ENCODE data around the gene NECTIN3. TPM values are rescaled to one million over a fixed set of nuclear protein-coding genes. Genes with fewer than 3 reads are reported as not detected.
A peak's percentile ranks its signal among the peaks of the same experiment; 100 is the strongest.

NECTIN3 gene
- total and polyA plus RNA-seq, 7 experiments from 2014 or later, result 0.66 to 7.2 (median 3.2) TPM

DNA sequence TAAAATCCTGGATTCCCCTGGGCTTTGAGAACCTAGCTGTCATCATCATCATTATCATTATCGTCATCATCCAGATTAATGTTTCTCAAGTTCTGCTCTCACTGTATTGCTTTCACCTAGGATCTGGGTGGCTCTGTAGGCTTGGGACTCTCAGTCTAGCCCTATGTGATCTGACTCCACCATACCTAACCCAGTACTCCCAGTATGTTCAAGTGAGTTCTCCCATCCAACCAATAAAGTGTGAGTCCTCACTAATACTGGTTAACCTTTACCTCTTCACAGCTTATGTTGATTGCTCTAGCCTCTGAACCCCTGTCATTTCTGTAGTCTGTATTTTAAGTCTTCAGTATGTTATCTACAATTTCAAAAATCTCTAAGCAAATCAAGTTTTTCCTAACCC, 102.3 kb downstream of the NECTIN3 start:
- Histone ChIP-seq H3K9me3 (ENCODE audit: control insufficient read depth in 2 of 3, low read length in 3 of 3) (no peaks in the 10 kb centered on the region), H3K36me3 (ENCODE audit: control insufficient read depth in 2 of 3, insufficient read depth in 3 of 3, low read length in 3 of 3) (no peaks in the 10 kb centered on the region), H3K27ac (ENCODE audit: low read depth, low read length) (no peak overlapping the region), H3K27me3 (ENCODE audit: control insufficient read depth in 2 of 2, insufficient read depth in 2 of 2, low read length in 2 of 2) (no peaks in the 10 kb centered on the region), H3K4me3 (ENCODE audit: low read length) (no peak overlapping the region), H3K4me1 (ENCODE audit: control insufficient read depth in 2 of 2, insufficient read depth in 2 of 2, low read length in 2 of 2) (no peaks in the 10 kb centered on the region)
- peak overlapping the region in 1 of 9 donors; percentile 23 for H3K27ac Mint-ChIP-seq
- no peak overlapping the region for H3K4me3 Mint-ChIP-seq
- H3K9me3 Mint-ChIP-seq, result peaks cover 0 to 7% (median 0%) of the 10 kb centered on the region in 11 donors
- ATAC-seq (no peak), DNase-seq (no peak)
- H3K36me3 Mint-ChIP-seq, result peaks cover 0 to 4% (median 0%) of the 10 kb centered on the region in 5 donors
- H3K27me3 Mint-ChIP-seq, result no peaks in the 10 kb centered on the region
- no peaks in the 10 kb centered on the region for H3K4me1 Mint-ChIP-seq
- intact Hi-C loops (cut with micrococcal nuclease), result no loop called here
- CTCF ChIA-PET, result no interaction called here
- POLR2A ChIA-PET, result no interaction called here

GRCh38 chr3:111190518-111190917, 118.9 kb downstream of the NECTIN3 start:
- no peaks in the 10 kb centered on the region for H3K4me1 ChIP-seq (ENCODE audit: control insufficient read depth in 2 of 2, insufficient read depth in 2 of 2, low read length in 2 of 2)
- Mint-ChIP-seq H3K36me3 (peaks cover 0 to 20% (median 0%) of the 10 kb centered on the region in 5 donors), H3K9me3 (peaks cover 0 to 10% (median 0%) of the 10 kb centered on the region in 11 donors), H3K27me3 (peaks cover 0 to 4% (median 0%) of the 10 kb centered on the region in 5 donors), H3K4me3 (no peak overlapping the region), H3K27ac (no peak overlapping the region), H3K4me1 (peaks cover 0 to 17% (median 0%) of the 10 kb centered on the region in 7 donors)
- H3K36me3 ChIP-seq (ENCODE audit: control insufficient read depth in 2 of 3, insufficient read depth in 3 of 3, low read length in 3 of 3), result no peaks in the 10 kb centered on the region
- no peak for DNase-seq
- ChIA-PET POLR2A (no interaction called here), CTCF (no interaction called here)
- no peak overlapping the region for H3K27ac ChIP-seq (ENCODE audit: low read depth, low read length)
- intact Hi-C loops (cut with micrococcal nuclease), result no loop called here
- H3K27me3 ChIP-seq (ENCODE audit: control insufficient read depth in 2 of 2, insufficient read depth in 2 of 2, low read length in 2 of 2), result no peaks in the 10 kb centered on the region
- ATAC-seq, result no peak
- no peaks in the 10 kb centered on the region for H3K9me3 ChIP-seq (ENCODE audit: control insufficient read depth in 2 of 3, low read length in 3 of 3)
- no peak overlapping the region for H3K4me3 ChIP-seq (ENCODE audit: low read length)

- intact Hi-C loops (cut with micrococcal nuclease), result no loop called here
- Mint-ChIP-seq H3K27me3 (no peaks in the 10 kb centered on the region), H3K4me1 (peaks cover 0 to 25% (median 0%) of the 10 kb centered on the region in 7 donors), H3K36me3 (peaks cover 0 to 20% (median 0%) of the 10 kb centered on the region in 5 donors), H3K27ac (no peak overlapping the region), H3K4me3 (no peak overlapping the region), H3K9me3 (peaks cover 0 to 12% (median 0%) of the 10 kb centered on the region in 11 donors)
- H3K9me3 ChIP-seq (ENCODE audit: control insufficient read depth in 2 of 3, low read length in 3 of 3), result no peaks in the 10 kb centered on the region
- no peak overlapping the region for H3K4me3 ChIP-seq (ENCODE audit: low read length)
- POLR2A ChIA-PET, result no interaction called here
- DNase-seq (no peak), ATAC-seq (no peak)
- no peaks in the 10 kb centered on the region for H3K27me3 ChIP-seq (ENCODE audit: control insufficient read depth in 2 of 2, insufficient read depth in 2 of 2, low read length in 2 of 2)
- CTCF ChIA-PET, result interaction anchor here (0.6 kb wide), 1 partner anchor 1745 kb away, joined by 4 read pairs; no protein-coding TSS in a partner anchor
- no peaks in the 10 kb centered on the region for H3K4me1 ChIP-seq (ENCODE audit: control insufficient read depth in 2 of 2, insufficient read depth in 2 of 2, low read length in 2 of 2)
- H3K36me3 ChIP-seq (ENCODE audit: control insufficient read depth in 2 of 3, insufficient read depth in 3 of 3, low read length in 3 of 3), result no peaks in the 10 kb centered on the region
- H3K27ac ChIP-seq (ENCODE audit: low read depth, low read length), result no peak overlapping the region
Measured at GRCh38 chr3:111193472-111193871, 121.9 kb downstream of the NECTIN3 start.

DNA sequence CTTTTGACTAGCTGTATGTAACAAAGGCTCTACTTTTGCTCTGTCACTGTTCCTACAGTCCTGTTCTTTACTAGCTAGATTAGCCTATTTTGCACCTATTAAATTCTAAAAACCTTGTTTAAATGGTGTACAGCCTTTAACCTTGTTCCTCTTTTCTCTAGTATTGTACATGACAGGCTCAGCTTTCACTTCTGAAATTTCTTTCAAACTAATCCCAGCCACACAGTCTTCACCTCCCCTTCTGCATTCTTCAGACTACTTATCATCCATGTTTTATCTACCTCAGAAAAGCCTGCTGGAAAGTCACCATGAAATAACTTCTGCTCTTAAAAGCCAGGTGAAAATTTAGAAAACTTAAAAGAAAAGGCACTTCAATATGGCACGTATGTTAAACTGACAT, 122.4 kb downstream of the NECTIN3 start:
- H3K4me3 Mint-ChIP-seq, result no peak overlapping the region
- CTCF ChIA-PET, result no interaction called here
- peaks cover 0 to 20% (median 0%) of the 10 kb centered on the region in 5 donors for H3K36me3 Mint-ChIP-seq
- Histone ChIP-seq H3K27ac (ENCODE audit: low read depth, low read length) (no peak overlapping the region), H3K9me3 (ENCODE audit: control insufficient read depth in 2 of 3, low read length in 3 of 3) (no peaks in the 10 kb centered on the region), H3K4me1 (ENCODE audit: control insufficient read depth in 2 of 2, insufficient read depth in 2 of 2, low read length in 2 of 2) (no peaks in the 10 kb centered on the region), H3K4me3 (ENCODE audit: low read length) (no peak overlapping the region), H3K36me3 (ENCODE audit: control insufficient read depth in 2 of 3, insufficient read depth in 3 of 3, low read length in 3 of 3) (no peaks in the 10 kb centered on the region), H3K27me3 (ENCODE audit: control insufficient read depth in 2 of 2, insufficient read depth in 2 of 2, low read length in 2 of 2) (no peaks in the 10 kb centered on the region)
- ATAC-seq (no peak), DNase-seq (no peak)
- no peaks in the 10 kb centered on the region for H3K27me3 Mint-ChIP-seq
- no peak overlapping the region for H3K27ac Mint-ChIP-seq
- POLR2A ChIA-PET, result no interaction called here
- H3K9me3 Mint-ChIP-seq, result peaks cover 0 to 12% (median 0%) of the 10 kb centered on the region in 11 donors
- intact Hi-C loops (cut with micrococcal nuclease), result no loop called here
- peaks cover 0 to 25% (median 0%) of the 10 kb centered on the region in 7 donors for H3K4me1 Mint-ChIP-seq

GRCh38 chr3:111197485-111197884, 125.9 kb downstream of the NECTIN3 start:
- DNase-seq, result no peak
- H3K27me3 Mint-ChIP-seq, result no peaks in the 10 kb centered on the region
- Histone ChIP-seq H3K9me3 (ENCODE audit: control insufficient read depth in 2 of 3, low read length in 3 of 3) (no peaks in the 10 kb centered on the region), H3K4me3 (ENCODE audit: low read length) (no peak overlapping the region), H3K36me3 (ENCODE audit: control insufficient read depth in 2 of 3, insufficient read depth in 3 of 3, low read length in 3 of 3) (no peaks in the 10 kb centered on the region), H3K4me1 (ENCODE audit: control insufficient read depth in 2 of 2, insufficient read depth in 2 of 2, low read length in 2 of 2) (no peaks in the 10 kb centered on the region), H3K27me3 (ENCODE audit: control insufficient read depth in 2 of 2, insufficient read depth in 2 of 2, low read length in 2 of 2) (no peaks in the 10 kb centered on the region), H3K27ac (ENCODE audit: low read depth, low read length) (no peak overlapping the region)
- CTCF ChIA-PET, result no interaction called here
- peak overlapping the region in 1 of 10 donors; percentile 36 for H3K4me3 Mint-ChIP-seq
- peaks cover 0 to 3% (median 0%) of the 10 kb centered on the region in 11 donors for H3K9me3 Mint-ChIP-seq
- peaks cover 0 to 9% (median 0%) of the 10 kb centered on the region in 7 donors for H3K4me1 Mint-ChIP-seq
- intact Hi-C loops (cut with micrococcal nuclease), result loop anchor here in 1 of 2 donors (5.0 kb wide), 1 partner anchor 40 kb away; no protein-coding TSS in a partner anchor
- no peak for ATAC-seq
- H3K36me3 Mint-ChIP-seq, result peaks cover 0 to 4% (median 0%) of the 10 kb centered on the region in 5 donors
- POLR2A ChIA-PET, result no interaction called here
- H3K27ac Mint-ChIP-seq, result no peak overlapping the region

DNA sequence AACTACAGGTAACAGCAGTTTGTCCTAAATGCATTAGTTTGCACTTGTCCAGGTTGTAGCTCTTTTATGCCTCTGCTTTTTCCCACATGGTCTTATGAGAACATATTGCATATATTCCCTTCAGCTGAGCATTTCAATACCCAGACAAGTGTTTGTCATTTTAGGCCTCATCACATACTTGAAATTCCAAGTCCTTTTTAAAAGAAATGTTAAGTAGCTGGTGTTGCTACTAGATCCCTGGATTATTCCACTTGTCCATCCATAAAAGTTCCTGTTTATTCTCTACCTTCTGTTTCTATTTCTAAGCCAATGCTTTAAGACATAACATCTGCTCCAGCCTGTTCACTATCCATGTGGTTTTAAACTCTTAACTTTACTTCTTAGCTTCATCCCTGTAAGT, 128.4 kb downstream of the NECTIN3 start:
- Histone ChIP-seq H3K4me1 (ENCODE audit: control insufficient read depth in 2 of 2, insufficient read depth in 2 of 2, low read length in 2 of 2) (no peaks in the 10 kb centered on the region), H3K9me3 (ENCODE audit: control insufficient read depth in 2 of 3, low read length in 3 of 3) (no peaks in the 10 kb centered on the region), H3K4me3 (ENCODE audit: low read length) (no peak overlapping the region), H3K36me3 (ENCODE audit: control insufficient read depth in 2 of 3, insufficient read depth in 3 of 3, low read length in 3 of 3) (no peaks in the 10 kb centered on the region), H3K27ac (ENCODE audit: low read depth, low read length) (no peak overlapping the region), H3K27me3 (ENCODE audit: control insufficient read depth in 2 of 2, insufficient read depth in 2 of 2, low read length in 2 of 2) (no peaks in the 10 kb centered on the region)
- Mint-ChIP-seq H3K4me3 (no peak overlapping the region), H3K36me3 (no peaks in the 10 kb centered on the region), H3K27ac (no peak overlapping the region), H3K9me3 (peaks cover 0 to 3% (median 0%) of the 10 kb centered on the region in 11 donors), H3K27me3 (no peaks in the 10 kb centered on the region), H3K4me1 (peaks cover 0 to 7% (median 0%) of the 10 kb centered on the region in 7 donors)
- ChIA-PET POLR2A (no interaction called here), CTCF (no interaction called here)
- intact Hi-C loops (cut with micrococcal nuclease), result no loop called here
- DNase-seq (no peak), ATAC-seq (no peak)

DNA sequence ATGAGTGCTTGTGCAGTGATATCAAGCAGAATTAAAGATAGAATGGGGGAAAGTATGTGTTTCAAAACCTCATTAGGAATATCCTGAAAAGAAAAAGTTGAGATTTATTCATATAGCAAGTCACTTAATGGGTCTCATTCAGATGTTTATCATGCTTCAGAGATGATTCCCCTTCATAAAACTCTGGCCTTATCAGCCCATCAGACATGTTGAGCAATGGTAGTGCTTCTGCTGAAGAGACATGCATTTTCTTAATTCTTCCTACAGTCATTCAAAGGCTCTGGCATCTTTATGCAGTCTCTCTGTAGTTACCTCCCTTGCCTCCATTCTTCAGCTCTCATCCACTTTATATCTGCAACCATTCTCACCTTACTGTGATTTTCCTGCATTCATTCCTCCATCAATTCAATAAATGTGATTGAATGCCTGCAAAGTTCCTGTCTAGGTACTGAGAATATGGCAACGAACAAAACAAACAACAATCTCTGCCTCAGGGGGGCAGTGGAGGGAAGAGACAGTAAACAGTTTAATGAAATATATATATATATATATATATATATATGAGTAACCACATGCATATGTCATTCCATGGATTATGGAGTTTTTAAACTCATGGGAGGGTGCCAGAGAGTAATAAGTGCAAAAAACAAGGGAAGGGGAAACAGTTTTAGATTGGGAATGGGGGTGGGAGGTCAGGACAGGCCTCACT, 138.5 kb downstream of the NECTIN3 start:
- CTCF ChIA-PET, result no interaction called here
- no peak overlapping the region for H3K4me3 ChIP-seq (ENCODE audit: low read length)
- Mint-ChIP-seq H3K27ac (no peak overlapping the region), H3K4me1 (no peaks in the 10 kb centered on the region), H3K36me3 (peaks cover 0 to 2% (median 0%) of the 10 kb centered on the region in 5 donors), H3K4me3 (no peak overlapping the region), H3K9me3 (no peaks in the 10 kb centered on the region), H3K27me3 (no peaks in the 10 kb centered on the region)
- no peaks in the 10 kb centered on the region for H3K36me3 ChIP-seq (ENCODE audit: control insufficient read depth in 2 of 3, insufficient read depth in 3 of 3, low read length in 3 of 3)
- H3K4me1 ChIP-seq (ENCODE audit: control insufficient read depth in 2 of 2, insufficient read depth in 2 of 2, low read length in 2 of 2), result no peaks in the 10 kb centered on the region
- no peak for ATAC-seq
- H3K27me3 ChIP-seq (ENCODE audit: control insufficient read depth in 2 of 2, insufficient read depth in 2 of 2, low read length in 2 of 2), result no peaks in the 10 kb centered on the region
- intact Hi-C loops (cut with micrococcal nuclease), result loop anchor here (1.0 to 5.0 kb wide), 2 partner anchors 128 to 327 kb away; no protein-coding TSS in a partner anchor
- POLR2A ChIA-PET, result no interaction called here
- H3K27ac ChIP-seq (ENCODE audit: low read depth, low read length), result no peak overlapping the region
- no peak for DNase-seq
- H3K9me3 ChIP-seq (ENCODE audit: control insufficient read depth in 2 of 3, low read length in 3 of 3), result no peaks in the 10 kb centered on the region

All from naive thymus-derived CD4-positive, alpha-beta T cell (primary cell).